Upper lobe of left lung (tissue), 4 donors: ENCODE measurements around the gene SELENOM.

Source experiments
- POLR2A ChIP-seq, 4 donors: fragments of 450-650 bp; IDR thresholded peaks; one replicate each; pipeline ENCODE4 v1.5.1; 2016 to 2017; ENCODE audit warnings: antibody characterized with exemption in 4 of 4, mild to moderate bottlenecking in 2 of 4
- POLR2AphosphoS5 ChIP-seq, 2 donors: sonication (generic); formaldehyde crosslinking; IDR thresholded peaks; one replicate each; pipeline ENCODE4 v1.5.1; 2017; ENCODE audit warnings: antibody characterized with exemption in 2 of 2
- TF ChIP-seq, protein P1 (sequence below), 6 experiments: fragments of 450-650 bp in 4 of 6; fragments of 200-600 bp in 2 of 6; sonication (generic) in 2 of 6; IDR thresholded peaks; one replicate each; pipeline ENCODE4 v1.5.1; 2016 to 2019; ENCODE audit warnings: antibody characterized with exemption in 6 of 6

DNA sequence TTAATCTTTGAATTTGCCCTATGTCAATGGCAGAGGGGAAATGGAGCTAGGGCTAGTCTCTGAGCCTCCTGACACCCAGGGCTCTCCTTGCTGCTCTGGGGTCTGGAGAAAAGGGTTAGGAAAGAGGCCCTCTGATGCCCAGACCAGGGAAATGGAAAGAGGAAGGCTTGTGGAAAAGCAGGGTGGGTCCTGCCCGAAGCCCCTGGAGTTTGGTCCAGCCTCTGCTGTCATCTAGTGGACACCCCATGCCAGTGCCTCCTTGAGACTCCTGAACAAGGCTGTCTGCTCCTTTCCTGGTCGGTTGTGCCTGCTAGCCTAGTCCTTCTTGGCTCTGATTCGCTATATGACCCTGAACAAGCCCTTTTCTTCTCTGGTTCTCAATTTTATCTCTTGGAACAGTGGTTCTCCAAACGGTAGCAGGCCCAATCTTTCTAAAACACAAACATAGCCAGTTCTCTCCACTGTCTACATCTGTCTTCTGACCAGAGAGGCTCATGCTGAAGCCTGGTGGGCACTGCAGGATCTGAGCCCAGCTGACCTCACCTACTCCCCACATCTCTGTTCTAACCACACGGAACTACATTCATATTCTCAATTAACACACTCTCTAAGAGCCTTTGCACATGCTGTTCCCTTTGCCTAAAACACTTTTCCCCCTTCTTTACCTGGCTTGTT is 41.7 kb upstream of the SELENOM start:
- TF ChIP-seq, protein P1, sequence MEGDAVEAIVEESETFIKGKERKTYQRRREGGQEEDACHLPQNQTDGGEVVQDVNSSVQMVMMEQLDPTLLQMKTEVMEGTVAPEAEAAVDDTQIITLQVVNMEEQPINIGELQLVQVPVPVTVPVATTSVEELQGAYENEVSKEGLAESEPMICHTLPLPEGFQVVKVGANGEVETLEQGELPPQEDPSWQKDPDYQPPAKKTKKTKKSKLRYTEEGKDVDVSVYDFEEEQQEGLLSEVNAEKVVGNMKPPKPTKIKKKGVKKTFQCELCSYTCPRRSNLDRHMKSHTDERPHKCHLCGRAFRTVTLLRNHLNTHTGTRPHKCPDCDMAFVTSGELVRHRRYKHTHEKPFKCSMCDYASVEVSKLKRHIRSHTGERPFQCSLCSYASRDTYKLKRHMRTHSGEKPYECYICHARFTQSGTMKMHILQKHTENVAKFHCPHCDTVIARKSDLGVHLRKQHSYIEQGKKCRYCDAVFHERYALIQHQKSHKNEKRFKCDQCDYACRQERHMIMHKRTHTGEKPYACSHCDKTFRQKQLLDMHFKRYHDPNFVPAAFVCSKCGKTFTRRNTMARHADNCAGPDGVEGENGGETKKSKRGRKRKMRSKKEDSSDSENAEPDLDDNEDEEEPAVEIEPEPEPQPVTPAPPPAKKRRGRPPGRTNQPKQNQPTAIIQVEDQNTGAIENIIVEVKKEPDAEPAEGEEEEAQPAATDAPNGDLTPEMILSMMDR (IDR thresholded peaks at IDR 0.05): peak; percentile 74 to 94 (median 86)
- no peak for TF ChIP-seq POLR2AphosphoS5 (IDR thresholded peaks at IDR 0.05)
- TF ChIP-seq POLR2A (IDR thresholded peaks at IDR 0.05): no peak
